Peyer's patch (tissue), 4 donors: ENCODE results near the gene ADCY7. TPM values are rescaled to one million over a fixed set of nuclear protein-coding genes. Genes with fewer than 3 reads are reported as not detected.

Experiments used
- DNase-seq, 3 donors: peaks; one replicate each; pipeline ENCODE4 v3.0.0-alpha.2; 2017 to 2019
- H3K27ac ChIP-seq, 4 donors: fragments of 200-600 bp; sonication (generic); one replicate each; pipeline ENCODE4 v1.5.1; 2016 to 2019
- H3K27me3 ChIP-seq, 2 donors: fragments of 200-600 bp; sonication (generic); one replicate each; pipeline ENCODE4 v1.5.1; 2019
- H3K36me3 ChIP-seq, 3 donors: fragments of 200-600 bp; sonication (generic); one replicate each; pipeline ENCODE4 v1.5.1; 2016 to 2019
- H3K4me1 ChIP-seq, 4 donors: fragments of 200-600 bp; sonication (generic); one replicate each; pipeline ENCODE4 v1.5.1; 2016 to 2019
- H3K4me3 ChIP-seq, 4 donors: fragments of 200-600 bp; sonication (generic); 1 replicate in 3 of 4; 2 replicates in 1 of 4; pipeline ENCODE4 v1.5.1; 2016 to 2019; ENCODE audit warnings: mild to moderate bottlenecking in 1 of 4
- H3K9me3 ChIP-seq, 4 donors: fragments of 200-600 bp; sonication (generic); one replicate each; pipeline ENCODE4 v1.5.1; 2016 to 2019; ENCODE audit warnings: mild to moderate bottlenecking in 1 of 4
- POLR2A ChIP-seq, 2 donors: fragments of 450-650 bp; IDR thresholded peaks; one replicate each; pipeline ENCODE4 v1.5.1; 2017; ENCODE audit warnings: antibody characterized with exemption in 2 of 2, mild to moderate bottlenecking in 2 of 2, moderate library complexity in 2 of 2
- total RNA-seq, 4 donors: library from RNA; depleted of rRNA; stranded (reverse); fragments of >200 nt; gene quantifications; one replicate each; pipeline ENCODE4 v1.1.0, GENCODE V29; 2016
- TF ChIP-seq, protein P1 (sequence below), 6 experiments: fragments of 450-650 bp in 4 of 6; fragments of 200-600 bp in 2 of 6; sonication (generic) in 1 of 6; IDR thresholded peaks; one replicate each; pipeline ENCODE4 v1.5.1; 2017 to 2019; ENCODE audit warnings: antibody characterized with exemption in 6 of 6, mild to moderate bottlenecking in 3 of 6, moderate library complexity in 1 of 6

ADCY7 gene
- total RNA-seq: 10 to 100 TPM in 3 of 4 donors, 1 to 10 TPM in 1; 6.5 to 67.7 (median 21.5) TPM

- Histone ChIP-seq H3K4me1 (peaks cover 0 to 16% (median 12%) of the 10 kb centered on the region in 4 donors), H3K4me3 (peak within 1 kb of the TSS; percentile 40 to 54 (median 46)), H3K27ac (peak within 1 kb of the TSS; percentile 65 to 91 (median 76)), H3K9me3 (no peaks in the 10 kb centered on the region), H3K27me3 (no peaks in the 10 kb centered on the region), H3K36me3 (no peaks in the 10 kb centered on the region)
- DNase-seq: peak; percentile 72 to 92 (median 87)
- no peak for TF ChIP-seq POLR2A (IDR thresholded peaks at IDR 0.05)
- TF ChIP-seq, protein P1, sequence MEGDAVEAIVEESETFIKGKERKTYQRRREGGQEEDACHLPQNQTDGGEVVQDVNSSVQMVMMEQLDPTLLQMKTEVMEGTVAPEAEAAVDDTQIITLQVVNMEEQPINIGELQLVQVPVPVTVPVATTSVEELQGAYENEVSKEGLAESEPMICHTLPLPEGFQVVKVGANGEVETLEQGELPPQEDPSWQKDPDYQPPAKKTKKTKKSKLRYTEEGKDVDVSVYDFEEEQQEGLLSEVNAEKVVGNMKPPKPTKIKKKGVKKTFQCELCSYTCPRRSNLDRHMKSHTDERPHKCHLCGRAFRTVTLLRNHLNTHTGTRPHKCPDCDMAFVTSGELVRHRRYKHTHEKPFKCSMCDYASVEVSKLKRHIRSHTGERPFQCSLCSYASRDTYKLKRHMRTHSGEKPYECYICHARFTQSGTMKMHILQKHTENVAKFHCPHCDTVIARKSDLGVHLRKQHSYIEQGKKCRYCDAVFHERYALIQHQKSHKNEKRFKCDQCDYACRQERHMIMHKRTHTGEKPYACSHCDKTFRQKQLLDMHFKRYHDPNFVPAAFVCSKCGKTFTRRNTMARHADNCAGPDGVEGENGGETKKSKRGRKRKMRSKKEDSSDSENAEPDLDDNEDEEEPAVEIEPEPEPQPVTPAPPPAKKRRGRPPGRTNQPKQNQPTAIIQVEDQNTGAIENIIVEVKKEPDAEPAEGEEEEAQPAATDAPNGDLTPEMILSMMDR (IDR thresholded peaks at IDR 0.05): no peak
Observed at GRCh38 chr16:50266337-50267091, at the start of gene ADCY7. ADCY7 (plus strand) TSS chr16:50266551; CDS start chr16:50288180, 21,629 bp downstream.

DNA sequence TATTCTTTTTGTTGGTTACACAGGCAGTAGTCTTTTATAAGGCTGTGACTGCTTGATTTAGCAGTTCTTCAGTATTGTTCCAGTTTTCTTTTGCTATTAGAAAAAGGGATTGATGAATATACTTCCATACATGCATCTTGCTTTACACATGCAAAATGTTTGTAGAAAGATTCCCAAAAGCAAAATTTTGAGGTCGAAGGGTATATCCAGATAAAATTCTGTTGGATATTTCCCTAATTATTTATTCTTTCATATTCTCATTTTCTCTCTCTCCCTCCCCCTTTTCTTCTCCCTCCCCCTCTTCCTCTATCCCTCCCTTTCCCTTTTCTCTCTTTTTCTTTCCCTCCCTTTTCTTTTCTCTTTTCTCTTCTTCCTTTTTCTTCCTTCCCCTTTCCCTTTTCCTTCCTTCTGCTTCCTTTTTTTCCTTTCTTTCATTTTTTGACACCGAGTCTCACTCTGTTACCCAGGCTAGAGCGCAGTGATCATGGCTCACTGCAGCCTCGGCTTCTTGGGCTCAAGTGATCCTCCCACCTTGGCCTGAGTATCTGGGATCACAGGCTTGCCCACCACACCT is 46.9 kb upstream of the ADCY7 start:
- DNase-seq: no peak
- Histone ChIP-seq H3K4me3 (no peak overlapping the region), H3K9me3 (no peaks in the 10 kb centered on the region), H3K27me3 (no peaks in the 10 kb centered on the region), H3K36me3 (peaks cover 0 to 90% (median 0%) of the 10 kb centered on the region in 3 donors), H3K4me1 (no peaks in the 10 kb centered on the region), H3K27ac (no peak overlapping the region)
- TF ChIP-seq POLR2A (IDR thresholded peaks at IDR 0.05): no peak
- TF ChIP-seq, protein P1 (IDR thresholded peaks at IDR 0.05): no peak

DNA sequence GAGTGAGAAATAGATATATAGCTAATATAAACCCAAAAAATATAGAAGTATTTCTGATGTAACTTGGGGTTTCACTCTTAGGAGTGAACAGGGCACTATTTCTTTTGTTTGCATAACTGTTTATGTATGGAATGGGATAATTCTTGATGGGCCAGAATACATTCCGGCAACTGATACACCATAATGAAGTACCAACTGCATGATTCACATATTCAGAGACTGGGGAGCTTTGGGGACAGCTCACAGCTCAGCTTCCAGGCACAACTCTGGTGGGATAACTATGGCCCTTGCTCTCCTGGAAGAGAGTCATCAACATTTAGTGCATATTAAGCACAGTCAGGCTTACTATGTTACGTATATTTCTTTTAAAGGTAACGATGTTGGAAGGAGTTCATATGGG is 42.1 kb upstream of the ADCY7 start:
- Histone ChIP-seq H3K27me3 (no peaks in the 10 kb centered on the region), H3K9me3 (no peaks in the 10 kb centered on the region), H3K4me1 (no peaks in the 10 kb centered on the region), H3K36me3 (peaks cover 0 to 92% (median 0%) of the 10 kb centered on the region in 3 donors), H3K4me3 (no peak overlapping the region), H3K27ac (no peak overlapping the region)
- TF ChIP-seq, protein P1 (IDR thresholded peaks at IDR 0.05): no peak
- no peak for TF ChIP-seq POLR2A (IDR thresholded peaks at IDR 0.05)
- DNase-seq: no peak

DNA sequence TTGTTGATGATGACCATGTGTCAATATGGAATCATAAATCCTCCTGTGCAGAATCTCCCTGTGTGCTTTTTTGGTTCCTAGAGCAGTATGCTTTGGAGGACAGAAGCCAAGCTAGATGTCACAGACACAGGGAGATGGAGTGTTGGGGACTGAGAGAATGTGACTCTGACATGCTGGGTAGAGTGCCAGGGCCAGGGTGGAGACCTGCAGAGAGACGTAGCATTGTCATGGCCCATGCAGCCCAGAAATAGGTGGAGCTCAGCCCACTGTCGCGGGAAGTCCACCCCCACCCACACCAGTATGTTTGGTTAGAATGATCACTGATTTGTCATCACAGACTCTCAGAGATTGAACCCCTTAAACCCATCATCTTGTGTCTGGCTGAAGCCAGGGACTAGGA is 39.2 kb upstream of the ADCY7 start:
- H3K9me3 ChIP-seq: no peaks in the 10 kb centered on the region
- TF ChIP-seq POLR2A (IDR thresholded peaks at IDR 0.05): no peak
- TF ChIP-seq, protein P1 (IDR thresholded peaks at IDR 0.05): no peak
- no peaks in the 10 kb centered on the region for H3K27me3 ChIP-seq
- no peak overlapping the region for H3K4me3 ChIP-seq
- H3K36me3 ChIP-seq: peaks cover 0 to 77% (median 0%) of the 10 kb centered on the region in 3 donors
- no peak for DNase-seq
- no peaks in the 10 kb centered on the region for H3K4me1 ChIP-seq
- H3K27ac ChIP-seq: no peak overlapping the region

- no peak for TF ChIP-seq POLR2A (IDR thresholded peaks at IDR 0.05)
- no peaks in the 10 kb centered on the region for H3K4me1 ChIP-seq
- H3K36me3 ChIP-seq: peaks cover 0 to 72% (median 0%) of the 10 kb centered on the region in 3 donors
- H3K27me3 ChIP-seq: no peaks in the 10 kb centered on the region
- no peak overlapping the region for H3K27ac ChIP-seq
- no peak overlapping the region for H3K4me3 ChIP-seq
- DNase-seq: no peak
- no peaks in the 10 kb centered on the region for H3K9me3 ChIP-seq
Observed at GRCh38 chr16:50227665-50228064, 38.7 kb upstream of the ADCY7 start.

GRCh38 chr16:50228364-50228868 is 37.9 kb upstream of the ADCY7 start:
- H3K4me1 ChIP-seq: no peaks in the 10 kb centered on the region
- H3K36me3 ChIP-seq: peaks cover 0 to 64% (median 0%) of the 10 kb centered on the region in 3 donors
- H3K4me3 ChIP-seq: no peak overlapping the region
- H3K9me3 ChIP-seq: no peaks in the 10 kb centered on the region
- H3K27me3 ChIP-seq: no peaks in the 10 kb centered on the region
- H3K27ac ChIP-seq: no peak overlapping the region
- TF ChIP-seq, protein P1 (IDR thresholded peaks at IDR 0.05): no peak
- no peak for TF ChIP-seq POLR2A (IDR thresholded peaks at IDR 0.05)
- DNase-seq: no peak
